HCT116 (cell line): ENCODE results near the gene GARIN3. TPM values are rescaled to one million over a fixed set of nuclear protein-coding genes. Genes with fewer than 3 reads are reported as not detected.

Source experiments
- ATAC-seq: fragments of 200-7000 bp; cut with Tn5 transposase; 2 replicates; pipeline ENCODE4 v1.9.1; 2020; ENCODE audit warnings: mild to moderate bottlenecking, moderate library complexity
- BruUV-seq: library from RNA; stranded (reverse); fragments of 400-500 nt; replicated peaks from 2 replicates; lab custom pipeline; 2021; lab: Mats Ljungman, UMichigan
- CTCF ChIA-PET: fragments of 300-600 bp; sonication (Branson Sonifier 250); formaldehyde crosslinking; loops from one replicate; lab custom pipeline; 2021; ENCODE audit warnings: antibody characterized with exemption; lab: Charles Lee
- POLR2A ChIA-PET: fragments of 300-600, 350-600 bp; sonication (Branson Sonifier 250); formaldehyde crosslinking; loops from one replicate; lab custom pipeline; 2021; ENCODE audit warnings: antibody characterized with exemption; lab: Charles Lee
- RAD21 ChIA-PET, 2 experiments: fragments of 300-600 bp; sonication (Branson Sonifier 250); formaldehyde crosslinking; loops; one replicate each; lab custom pipeline; 2023; ENCODE audit warnings: low total read pairs in 2 of 2; ENCODE audit not compliant: uncharacterized antibody in 2 of 2, unreplicated experiment in 2 of 2, low non-redundant PET in 1 of 2; lab: Charles Lee
- DNase-seq: peaks from one replicate; pipeline ENCODE4 v3.0.0-alpha.2; 2010; ENCODE audit warnings: low read depth, low spot score
- H2AFZ ChIP-seq: fragments of 200-600 bp; shearing (Covaris generic), sonication (generic); 2 replicates; pipeline ENCODE4 v1.6.1; 2017; ENCODE audit warnings: low read depth, mixed run types, mixed read lengths, antibody characterized with exemption, low read length; ENCODE audit not compliant: poor library complexity, severe bottlenecking
- H3K27ac ChIP-seq: 2 replicates; pipeline ENCODE4 v1.5.1; 2012; ENCODE audit warnings: low read depth, low read length
- H3K27me3 ChIP-seq: fragments of 200-600 bp; sonication (generic); 2 replicates; pipeline ENCODE4 v1.6.1; 2016; ENCODE audit warnings: mixed run types, low read length, mixed read lengths; ENCODE audit not compliant: insufficient read depth
- H3K36me3 ChIP-seq, 2 experiments: fragments of 200-500 bp in 1 of 2; fragments of 200-600 bp in 1 of 2; sonication (Bioruptor generic) in 1 of 2; sonication (generic) in 1 of 2; 2 replicates each; pipeline versions ENCODE4 v1.5.1 to v1.6.1; 2014 to 2016; ENCODE audit warnings: low read length in 2 of 2, inconsistent platforms in 1 of 2, mixed read lengths in 1 of 2, mixed run types in 1 of 2; ENCODE audit not compliant: insufficient read depth in 2 of 2, control insufficient read depth in 1 of 2
- H3K4me1 ChIP-seq, 2 experiments: fragments of 200-600 bp in 1 of 2; sonication (generic) in 1 of 2; 2 replicates each; pipeline versions ENCODE4 v1.5.1 to v1.6.1; 2012 to 2017; ENCODE audit warnings: low read length in 2 of 2, inconsistent platforms in 1 of 2, mild to moderate bottlenecking in 1 of 2, mixed read lengths in 1 of 2, mixed run types in 1 of 2, moderate library complexity in 1 of 2; ENCODE audit not compliant: insufficient read depth in 2 of 2, control insufficient read depth in 1 of 2
- H3K4me2 ChIP-seq: fragments of 200-600 bp; sonication (generic); 2 replicates; pipeline ENCODE4 v1.6.1; 2017; ENCODE audit warnings: mixed run types, low read length, mixed read lengths
- H3K4me3 ChIP-seq, 2 experiments: fragments of 200-600 bp in 1 of 2; sonication (generic) in 1 of 2; replicated peaks in 1 of 2; 2 replicates each; pipeline ENCODE4 v1.5.1; 2011 to 2016; ENCODE audit warnings: low read length in 2 of 2, control low read depth in 1 of 2, low read depth in 1 of 2, mild to moderate bottlenecking in 1 of 2, mixed read lengths in 1 of 2, mixed run types in 1 of 2
- H3K79me2 ChIP-seq: fragments of 200-600 bp; sonication (generic); 2 replicates; pipeline ENCODE4 v1.6.1; 2017; ENCODE audit warnings: mild to moderate bottlenecking, mixed run types, low read length, moderate library complexity, mixed read lengths; ENCODE audit not compliant: insufficient read depth
- H3K9ac ChIP-seq: fragments of 200-600 bp; sonication (generic); 2 replicates; pipeline ENCODE4 v1.6.1; 2016; ENCODE audit warnings: low read length, mixed read lengths
- H3K9me2 ChIP-seq: fragments of 200-600 bp; sonication (generic), shearing (Covaris generic); 2 replicates; pipeline ENCODE4 v1.6.1; 2017; ENCODE audit warnings: mixed run types, mild to moderate bottlenecking, moderate library complexity; ENCODE audit not compliant: insufficient read depth
- H3K9me3 ChIP-seq, 2 experiments: fragments of 200-500 bp in 1 of 2; fragments of 200-600 bp in 1 of 2; sonication (Bioruptor generic) in 1 of 2; sonication (generic) in 1 of 2; 2 replicates each; pipeline ENCODE4 v1.6.1; 2014 to 2017; ENCODE audit warnings: low read length in 2 of 2, mixed read lengths in 2 of 2, inconsistent platforms in 1 of 2, low read depth in 1 of 2, mild to moderate bottlenecking in 1 of 2, mixed run types in 1 of 2, moderate library complexity in 1 of 2; ENCODE audit not compliant: control insufficient read depth in 1 of 2, insufficient read depth in 1 of 2
- H4K20me1 ChIP-seq: fragments of 200-600 bp; sonication (generic), shearing (Covaris generic); 2 replicates; pipeline ENCODE4 v1.6.1; 2017; ENCODE audit warnings: mixed run types, mild to moderate bottlenecking, moderate library complexity; ENCODE audit not compliant: insufficient read depth
- CBX3 ChIP-seq: IDR thresholded peaks from 2 replicates; pipeline ENCODE4 v1.6.1; 2012; ENCODE audit warnings: low read depth
- CTCF ChIP-seq, 3 experiments: fragments of 200-600 bp in 1 of 3; sonication (generic) in 1 of 3; IDR thresholded peaks in 2 of 3; conservative IDR thresholded peaks in 1 of 3; 2 replicates each; pipeline ENCODE4 v1.5.1; 2012 to 2017; ENCODE audit warnings: low read depth in 2 of 3, low read length in 2 of 3, antibody characterized with exemption in 1 of 3, borderline replicate concordance in 1 of 3, control low read depth in 1 of 3, mild to moderate bottlenecking in 1 of 3, mixed read lengths in 1 of 3, mixed run types in 1 of 3, moderate library complexity in 1 of 3; ENCODE audit not compliant: insufficient read depth in 1 of 3
- EGR1 ChIP-seq: IDR thresholded peaks from 2 replicates; pipeline ENCODE4 v1.6.1; 2012; ENCODE audit warnings: low read depth
- ELF1 ChIP-seq: IDR thresholded peaks from 2 replicates; pipeline ENCODE4 v1.6.1; 2012; ENCODE audit warnings: low read depth, borderline replicate concordance
- FOSL1 ChIP-seq: IDR thresholded peaks from 2 replicates; pipeline ENCODE4 v1.6.1; 2012; ENCODE audit warnings: low read depth
- RAD21 ChIP-seq: IDR thresholded peaks from 2 replicates; pipeline ENCODE4 v1.6.1; 2012; ENCODE audit warnings: low read depth, mild to moderate bottlenecking
- SIN3A ChIP-seq: IDR thresholded peaks from 2 replicates; pipeline ENCODE4 v1.6.1; 2012; ENCODE audit warnings: low read depth
- SRF ChIP-seq: IDR thresholded peaks from 2 replicates; pipeline ENCODE4 v1.6.1; 2012; ENCODE audit warnings: low read depth
- ZBTB33 ChIP-seq: IDR thresholded peaks from 2 replicates; pipeline ENCODE4 v1.6.1; 2011; ENCODE audit warnings: mild to moderate bottlenecking, low read length, moderate library complexity; ENCODE audit not compliant: insufficient replicate concordance; ENCODE audit errors: extremely low read depth
- ZNF274 ChIP-seq: fragments of 200-500 bp; sonication (Bioruptor generic); IDR thresholded peaks from 2 replicates; pipeline ENCODE4 v1.6.1; 2014; ENCODE audit warnings: mild to moderate bottlenecking, low read depth, low read length, inconsistent platforms
- intact Hi-C: fragments of 100-400 bp; cut with micrococcal nuclease; formaldehyde crosslinking; loops from 2 replicates; pipeline ENCODE4 v1.10.0; 2022
- total RNA-seq: library from RNA; stranded (reverse); gene quantifications from one replicate; pipeline ENCODE4 v1.2.1, GENCODE V29; 2021; ENCODE audit not compliant: unreplicated experiment
- TF ChIP-seq, protein P1 (sequence below): IDR thresholded peaks from 2 replicates; pipeline ENCODE4 v1.6.1; 2012; ENCODE audit warnings: low read depth
- TF ChIP-seq, protein P2 (sequence below): IDR thresholded peaks from 2 replicates; pipeline ENCODE4 v1.6.1; 2012
- TF ChIP-seq, protein P3 (sequence below): IDR thresholded peaks from 2 replicates; pipeline ENCODE4 v1.6.1; 2012

Gene GARIN3
- total RNA-seq, 1 experiment from 2014 or later: not detected

- no peak for TF ChIP-seq ZBTB33
- no peak for TF ChIP-seq EGR1
- no peak for TF ChIP-seq ZNF274
- no peak for TF ChIP-seq SRF
- TF ChIP-seq, all 23 proteins: peak for 0
These were observed 14.6 kb upstream of the GARIN3 start, which contains the start of gene ITK (continued) for GRCh38 chr5:157180374-157181264.

GRCh38 chr5:157178966-157179365, 12.9 kb upstream of the GARIN3 start:
- H3K4me2 ChIP-seq: no peak overlapping the region
- no peaks in the 10 kb centered on the region for H3K36me3 ChIP-seq
- H3K9me3 ChIP-seq: no peaks in the 10 kb centered on the region
- ATAC-seq (no peak), DNase-seq (no peak)
- H3K9ac ChIP-seq: no peak overlapping the region
- no peak overlapping the region for H3K27ac ChIP-seq
- ChIA-PET RAD21 (no interaction called here), CTCF (no interaction called here), POLR2A (no interaction called here)
- no peak overlapping the region for H2AFZ ChIP-seq
- H3K27me3 ChIP-seq: peaks cover 47% of the 10 kb centered on the region
- H3K79me2 ChIP-seq: no peaks in the 10 kb centered on the region
- H3K9me2 ChIP-seq: no peaks in the 10 kb centered on the region
- intact Hi-C loops: no loop called here
- H4K20me1 ChIP-seq: no peaks in the 10 kb centered on the region
- BruUV-seq: no TSS peak
- no peak overlapping the region for H3K4me3 ChIP-seq
- no peaks in the 10 kb centered on the region for H3K4me1 ChIP-seq
- TF ChIP-seq ZBTB33: no peak
- no peak for TF ChIP-seq FOSL1
- TF ChIP-seq, protein P1, sequence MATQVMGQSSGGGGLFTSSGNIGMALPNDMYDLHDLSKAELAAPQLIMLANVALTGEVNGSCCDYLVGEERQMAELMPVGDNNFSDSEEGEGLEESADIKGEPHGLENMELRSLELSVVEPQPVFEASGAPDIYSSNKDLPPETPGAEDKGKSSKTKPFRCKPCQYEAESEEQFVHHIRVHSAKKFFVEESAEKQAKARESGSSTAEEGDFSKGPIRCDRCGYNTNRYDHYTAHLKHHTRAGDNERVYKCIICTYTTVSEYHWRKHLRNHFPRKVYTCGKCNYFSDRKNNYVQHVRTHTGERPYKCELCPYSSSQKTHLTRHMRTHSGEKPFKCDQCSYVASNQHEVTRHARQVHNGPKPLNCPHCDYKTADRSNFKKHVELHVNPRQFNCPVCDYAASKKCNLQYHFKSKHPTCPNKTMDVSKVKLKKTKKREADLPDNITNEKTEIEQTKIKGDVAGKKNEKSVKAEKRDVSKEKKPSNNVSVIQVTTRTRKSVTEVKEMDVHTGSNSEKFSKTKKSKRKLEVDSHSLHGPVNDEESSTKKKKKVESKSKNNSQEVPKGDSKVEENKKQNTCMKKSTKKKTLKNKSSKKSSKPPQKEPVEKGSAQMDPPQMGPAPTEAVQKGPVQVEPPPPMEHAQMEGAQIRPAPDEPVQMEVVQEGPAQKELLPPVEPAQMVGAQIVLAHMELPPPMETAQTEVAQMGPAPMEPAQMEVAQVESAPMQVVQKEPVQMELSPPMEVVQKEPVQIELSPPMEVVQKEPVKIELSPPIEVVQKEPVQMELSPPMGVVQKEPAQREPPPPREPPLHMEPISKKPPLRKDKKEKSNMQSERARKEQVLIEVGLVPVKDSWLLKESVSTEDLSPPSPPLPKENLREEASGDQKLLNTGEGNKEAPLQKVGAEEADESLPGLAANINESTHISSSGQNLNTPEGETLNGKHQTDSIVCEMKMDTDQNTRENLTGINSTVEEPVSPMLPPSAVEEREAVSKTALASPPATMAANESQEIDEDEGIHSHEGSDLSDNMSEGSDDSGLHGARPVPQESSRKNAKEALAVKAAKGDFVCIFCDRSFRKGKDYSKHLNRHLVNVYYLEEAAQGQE: no peak
- TF ChIP-seq CBX3: no peak
- TF ChIP-seq, protein P2, sequence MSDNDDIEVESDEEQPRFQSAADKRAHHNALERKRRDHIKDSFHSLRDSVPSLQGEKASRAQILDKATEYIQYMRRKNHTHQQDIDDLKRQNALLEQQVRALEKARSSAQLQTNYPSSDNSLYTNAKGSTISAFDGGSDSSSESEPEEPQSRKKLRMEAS: no peak
- TF ChIP-seq ELF1: no peak
- TF ChIP-seq EGR1: no peak
- TF ChIP-seq CTCF (IDR thresholded peaks at IDR 0.05 in 2 of 3, conservative IDR thresholded peaks at IDR 0.05 in 1 of 3; ENCODE audit: borderline replicate concordance in 1 of 3, insufficient read depth in 1 of 3, low read depth in 2 of 3, low read length in 2 of 3): no peak
- TF ChIP-seq RAD21: no peak
- TF ChIP-seq SIN3A: no peak
- TF ChIP-seq, protein P3, sequence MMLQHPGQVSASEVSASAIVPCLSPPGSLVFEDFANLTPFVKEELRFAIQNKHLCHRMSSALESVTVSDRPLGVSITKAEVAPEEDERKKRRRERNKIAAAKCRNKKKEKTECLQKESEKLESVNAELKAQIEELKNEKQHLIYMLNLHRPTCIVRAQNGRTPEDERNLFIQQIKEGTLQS: no peak
